MCF 10A (cell line): Measurements from ENCODE around the gene TERT. TPM values are rescaled to one million over a fixed set of nuclear protein-coding genes. Genes with fewer than 3 reads are reported as not detected.

Experiments
- BruUV-seq: library from RNA; stranded (reverse); fragments of 400-500 nt; replicated peaks from 2 replicates; lab custom pipeline; 2021; lab: Mats Ljungman, UMichigan
- CTCF ChIA-PET: fragments of 300-600 bp; sonication (Branson Sonifier 250); formaldehyde crosslinking; extraction: SDS; loops from one replicate; lab custom pipeline; 2021; ENCODE audit warnings: antibody characterized with exemption, inconsistent platforms; lab: Yijun Ruan, JAX
- POLR2A ChIA-PET: fragments of 300-600, 350-650 bp; sonication (Branson Sonifier 250); formaldehyde crosslinking; extraction: SDS; loops from one replicate; lab custom pipeline; 2020; ENCODE audit warnings: antibody characterized with exemption, inconsistent platforms; lab: Yijun Ruan, JAX
- DNase-seq: peaks from one replicate; pipeline ENCODE4 v3.0.0-alpha.2; 2018; ENCODE audit not compliant: unreplicated experiment
- H3K27ac Mint-ChIP-seq: one replicate; pipeline ENCODE4 v1.8.0; 2022; ENCODE audit warnings: mild to moderate bottlenecking, low read depth, mixed read lengths; ENCODE audit not compliant: unreplicated experiment
- H3K27me3 Mint-ChIP-seq: one replicate; pipeline ENCODE4 v1.8.0; 2022; ENCODE audit warnings: mixed read lengths; ENCODE audit not compliant: insufficient read depth, unreplicated experiment
- H3K36me3 Mint-ChIP-seq: one replicate; pipeline ENCODE4 v1.8.0; 2022; ENCODE audit warnings: mild to moderate bottlenecking, moderate library complexity, mixed read lengths; ENCODE audit not compliant: insufficient read depth, unreplicated experiment
- H3K4me1 Mint-ChIP-seq: one replicate; pipeline ENCODE4 v1.8.0; 2022; ENCODE audit warnings: mixed read lengths; ENCODE audit not compliant: insufficient read depth, unreplicated experiment
- H3K4me3 Mint-ChIP-seq: one replicate; pipeline ENCODE4 v1.8.0; 2022; ENCODE audit warnings: mild to moderate bottlenecking, moderate library complexity, mixed read lengths; ENCODE audit not compliant: unreplicated experiment
- H3K9me3 Mint-ChIP-seq: one replicate; pipeline ENCODE4 v1.8.0; 2022; ENCODE audit warnings: mixed read lengths; ENCODE audit not compliant: unreplicated experiment
- intact Hi-C: fragments of 100-400 bp; cut with micrococcal nuclease; formaldehyde crosslinking; loops from 2 replicates; pipeline ENCODE4 v1.14.1; 2022
- total RNA-seq: library from RNA; stranded (reverse); gene quantifications from 2 replicates; pipeline ENCODE4 v1.2.3, GENCODE V29; 2022
- TF ChIP-seq, protein P1 (sequence below): fragments of 200-600 bp; IDR thresholded peaks from one replicate; pipeline ENCODE4 v1.8.0; 2022; ENCODE audit warnings: antibody characterized with exemption, mild to moderate bottlenecking; ENCODE audit not compliant: unreplicated experiment

The TERT gene
- total RNA-seq, 1 experiment from 2014 or later, result 0.16 TPM

DNA sequence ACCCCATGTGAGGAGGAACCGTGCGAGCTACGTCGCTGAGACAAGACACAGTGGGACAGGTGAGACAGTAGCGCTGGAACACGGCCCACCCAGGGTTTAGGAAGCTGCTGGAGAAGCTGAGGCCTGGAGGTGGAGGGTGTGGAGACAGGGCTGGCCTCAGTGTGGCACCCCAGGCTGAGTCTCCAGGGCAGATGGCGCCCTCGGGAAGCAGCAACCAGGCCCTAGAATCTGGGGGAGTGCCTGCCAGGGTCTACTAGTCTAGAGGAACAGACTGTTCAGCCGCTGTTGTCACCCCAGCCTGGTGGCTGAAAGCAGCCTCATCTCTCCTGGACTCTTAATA, 4.6 kb upstream of the TERT start:
- Mint-ChIP-seq H3K4me1 (no peaks in the 10 kb centered on the region), H3K27me3 (peaks cover 23% of the 10 kb centered on the region), H3K9me3 (no peaks in the 10 kb centered on the region), H3K4me3 (no peak overlapping the region), H3K27ac (no peak overlapping the region), H3K36me3 (peaks cover 7% of the 10 kb centered on the region)
- ChIA-PET CTCF (no interaction called here), POLR2A (no interaction called here)
- TF ChIP-seq, protein P1, sequence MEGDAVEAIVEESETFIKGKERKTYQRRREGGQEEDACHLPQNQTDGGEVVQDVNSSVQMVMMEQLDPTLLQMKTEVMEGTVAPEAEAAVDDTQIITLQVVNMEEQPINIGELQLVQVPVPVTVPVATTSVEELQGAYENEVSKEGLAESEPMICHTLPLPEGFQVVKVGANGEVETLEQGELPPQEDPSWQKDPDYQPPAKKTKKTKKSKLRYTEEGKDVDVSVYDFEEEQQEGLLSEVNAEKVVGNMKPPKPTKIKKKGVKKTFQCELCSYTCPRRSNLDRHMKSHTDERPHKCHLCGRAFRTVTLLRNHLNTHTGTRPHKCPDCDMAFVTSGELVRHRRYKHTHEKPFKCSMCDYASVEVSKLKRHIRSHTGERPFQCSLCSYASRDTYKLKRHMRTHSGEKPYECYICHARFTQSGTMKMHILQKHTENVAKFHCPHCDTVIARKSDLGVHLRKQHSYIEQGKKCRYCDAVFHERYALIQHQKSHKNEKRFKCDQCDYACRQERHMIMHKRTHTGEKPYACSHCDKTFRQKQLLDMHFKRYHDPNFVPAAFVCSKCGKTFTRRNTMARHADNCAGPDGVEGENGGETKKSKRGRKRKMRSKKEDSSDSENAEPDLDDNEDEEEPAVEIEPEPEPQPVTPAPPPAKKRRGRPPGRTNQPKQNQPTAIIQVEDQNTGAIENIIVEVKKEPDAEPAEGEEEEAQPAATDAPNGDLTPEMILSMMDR, result no peak
- no TSS peak for BruUV-seq
- intact Hi-C loops, result no loop called here
- DNase-seq, result no peak

DNA sequence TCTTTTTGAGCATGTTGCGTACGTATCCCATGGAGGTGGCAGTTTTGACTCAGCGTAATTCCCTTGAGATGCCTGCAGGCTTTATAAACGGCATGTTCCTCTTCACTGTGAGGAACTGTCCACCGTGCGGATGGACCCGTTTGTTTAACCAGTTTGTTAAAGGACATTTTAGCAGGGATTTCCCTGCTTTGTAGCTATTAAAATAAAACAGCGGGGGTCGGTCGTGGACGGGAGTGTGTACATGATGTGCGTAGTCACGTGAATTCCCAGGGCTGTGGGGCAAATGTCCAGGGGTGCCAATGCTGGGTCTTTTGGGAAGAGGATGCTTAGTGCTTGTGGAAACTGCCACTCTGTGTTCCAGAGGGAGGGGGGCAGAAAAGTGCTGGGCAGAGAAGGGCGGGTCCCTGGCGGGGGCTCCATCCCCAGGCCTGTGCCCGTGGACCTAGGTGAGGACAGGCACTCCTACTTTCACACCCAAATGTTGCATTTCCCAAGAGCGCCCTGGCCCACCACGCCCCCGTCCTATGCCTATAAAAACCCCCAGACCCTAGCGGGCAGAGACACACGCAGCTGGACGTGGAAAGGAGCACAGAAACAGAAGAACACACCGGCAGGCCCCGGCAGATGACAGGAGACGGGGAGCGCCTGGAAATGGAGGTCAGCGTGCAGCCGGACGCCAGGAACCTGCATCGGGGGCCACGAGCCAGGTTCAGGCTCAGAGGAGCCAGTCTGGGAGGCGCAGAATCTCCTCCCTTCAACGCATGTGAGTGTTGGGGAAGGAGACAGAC, 4.0 kb upstream of the TERT start:
- Mint-ChIP-seq H3K9me3 (no peaks in the 10 kb centered on the region), H3K4me3 (no peak overlapping the region), H3K27me3 (peaks cover 17% of the 10 kb centered on the region), H3K4me1 (no peaks in the 10 kb centered on the region), H3K36me3 (peaks cover 6% of the 10 kb centered on the region), H3K27ac (no peak overlapping the region)
- no TSS peak for BruUV-seq
- TF ChIP-seq, protein P1, result no peak
- ChIA-PET CTCF (no interaction called here), POLR2A (no interaction called here)
- intact Hi-C loops, result no loop called here
- no peak for DNase-seq

DNA sequence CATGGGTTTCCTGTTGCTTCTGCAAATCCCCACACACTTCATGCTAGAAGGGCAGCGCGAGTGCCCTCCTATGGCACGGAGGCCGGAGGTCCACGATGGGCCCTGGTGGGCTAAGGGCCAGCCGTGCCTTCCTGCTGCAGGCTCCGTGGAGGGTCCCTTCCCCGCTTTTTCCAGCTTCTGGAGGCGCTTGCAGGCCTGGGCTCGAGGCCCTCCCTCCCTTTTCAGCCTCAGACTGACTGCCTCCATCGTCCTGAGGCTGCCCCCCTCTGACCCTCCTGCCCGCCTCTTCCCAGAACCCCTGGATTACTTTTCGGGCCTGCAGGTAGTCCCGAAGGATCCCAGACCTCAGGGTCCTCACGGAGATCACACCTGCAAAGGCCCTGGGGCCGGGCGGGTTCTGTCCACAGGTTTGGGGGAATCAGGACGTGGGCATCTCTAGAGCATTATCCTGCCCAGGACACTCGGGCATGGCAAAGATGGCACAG, 3.2 kb upstream of the TERT start:
- no peaks in the 10 kb centered on the region for H3K36me3 Mint-ChIP-seq
- intact Hi-C loops, result no loop called here
- H3K9me3 Mint-ChIP-seq, result no peaks in the 10 kb centered on the region
- no peaks in the 10 kb centered on the region for H3K4me1 Mint-ChIP-seq
- peaks cover 9% of the 10 kb centered on the region for H3K27me3 Mint-ChIP-seq
- H3K4me3 Mint-ChIP-seq, result no peak overlapping the region
- ChIA-PET CTCF (no interaction called here), POLR2A (no interaction called here)
- H3K27ac Mint-ChIP-seq, result no peak overlapping the region
- no peak for DNase-seq
- TF ChIP-seq, protein P1, result no peak
- no TSS peak for BruUV-seq

DNA sequence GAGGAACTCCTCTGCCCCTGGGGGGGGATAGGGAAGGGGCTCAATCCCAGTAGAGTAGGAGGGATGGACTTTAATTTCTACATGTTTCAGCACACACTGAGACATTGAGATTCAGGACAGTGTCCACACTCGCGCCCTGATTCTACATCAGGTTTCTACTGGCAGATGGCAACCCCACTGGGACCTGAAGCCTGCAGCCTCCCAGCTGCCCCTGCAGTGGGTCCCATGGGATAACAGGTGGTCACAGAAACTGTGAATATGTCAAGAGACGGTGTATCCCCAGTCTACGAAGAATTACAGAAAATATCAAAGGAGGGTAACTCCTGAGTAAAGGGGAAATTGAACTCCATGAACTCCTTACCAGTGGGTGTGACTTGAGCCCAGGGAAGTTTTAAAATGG, 2.4 kb upstream of the TERT start:
- ChIA-PET CTCF (interaction anchor here (0.6 kb wide), 1 partner anchor 154 kb away, joined by 4 read pairs; no protein-coding TSS in a partner anchor), POLR2A (no interaction called here)
- TF ChIP-seq, protein P1, result no peak
- Mint-ChIP-seq H3K4me1 (no peaks in the 10 kb centered on the region), H3K27me3 (peaks cover under 1% of the 10 kb centered on the region), H3K4me3 (no peak overlapping the region), H3K36me3 (no peaks in the 10 kb centered on the region), H3K9me3 (no peaks in the 10 kb centered on the region), H3K27ac (no peak overlapping the region)
- no TSS peak for BruUV-seq
- intact Hi-C loops, result no loop called here
- DNase-seq, result no peak
